ENCODE results near the gene ABLIM1. TPM values are rescaled to one million over a fixed set of nuclear protein-coding genes. Genes with fewer than 3 reads are reported as not detected.

Gene ABLIM1
- total and polyA plus RNA-seq, 2 of the 13 experiments (the other 11 are each of a cell fraction or from before 2014, with no cell fraction given), result 59.4 to 92.7 TPM

- no peak for TF ChIP-seq MAZ (IDR thresholded peaks at IDR 0.05; ENCODE audit: borderline replicate concordance, low read depth, low read length)
- TF ChIP-seq MAZ (CRISPR knock-in tag; IDR thresholded peaks at IDR 0.05; ENCODE audit: low read depth), result no peak
- TF ChIP-seq ZNF577 (CRISPR knock-in tag; IDR thresholded peaks at IDR 0.05; ENCODE audit: borderline replicate concordance, low read depth), result no peak
- no peak for TF ChIP-seq NFRKB (IDR thresholded peaks at IDR 0.05)
- TF ChIP-seq ELF1 (CRISPR knock-in tag; IDR thresholded peaks at IDR 0.05), result no peak
- TF ChIP-seq ZNF7 (CRISPR knock-in tag; IDR thresholded peaks at IDR 0.05), result no peak
- TF ChIP-seq CREB3 (CRISPR knock-in tag; IDR thresholded peaks at IDR 0.05), result no peak
- no peak for TF ChIP-seq ZNF160 (CRISPR knock-in tag; IDR thresholded peaks at IDR 0.05)
- no peak for TF ChIP-seq ZNF580 (CRISPR knock-in tag; IDR thresholded peaks at IDR 0.05; ENCODE audit: borderline replicate concordance, low read depth)
- TF ChIP-seq RCOR2 (CRISPR knock-in tag; IDR thresholded peaks at IDR 0.05), result no peak
- TF ChIP-seq MXI1 (IDR thresholded peaks at IDR 0.05; ENCODE audit: borderline replicate concordance, low read depth, low read length), result no peak
- no peak for TF ChIP-seq CENPBD1 (CRISPR knock-in tag; IDR thresholded peaks at IDR 0.05; ENCODE audit: borderline replicate concordance, low read depth)
- no peak for TF ChIP-seq CCDC6 (CRISPR knock-in tag; IDR thresholded peaks at IDR 0.05)
- no peak for TF ChIP-seq PRDM10 (CRISPR knock-in tag; IDR thresholded peaks at IDR 0.05; ENCODE audit: low read depth)
- no peak for TF ChIP-seq PATZ1 (CRISPR knock-in tag; IDR thresholded peaks at IDR 0.05)
- no peak for TF ChIP-seq SALL2 (CRISPR knock-in tag; IDR thresholded peaks at IDR 0.05)
- no peak for TF ChIP-seq ZNF710 (CRISPR knock-in tag; IDR thresholded peaks at IDR 0.05; ENCODE audit: borderline replicate concordance)
- peak; percentile 47; the same call in 1 of the 2 replicates for TF ChIP-seq MAFF (IDR thresholded peaks at IDR 0.05; ENCODE audit: low read depth, low read length)
- no peak for TF ChIP-seq ZNF563 (CRISPR knock-in tag; IDR thresholded peaks at IDR 0.05)
- no peak for TF ChIP-seq AKAP8 (CRISPR knock-in tag; IDR thresholded peaks at IDR 0.05)
These were observed 101.6 kb downstream of the ABLIM1 start (continued) for GRCh38 chr10:114556236-114557122.

Data from HepG2 (cell line).